PC-9 (cell line): ENCODE measurements around the gene WDR37.

Source experiments
- EZH2 ChIP-seq: fragments of 200-600 bp; sonication (generic); IDR thresholded peaks from 2 replicates; pipeline ENCODE4 v1.8.0; 2017; ENCODE audit warnings: antibody characterized with exemption, low read depth
- TF ChIP-seq, protein P1 (sequence below): fragments of 200-600 bp; sonication (generic); conservative IDR thresholded peaks from 2 replicates; pipeline ENCODE4 v1.6.1; 2017; ENCODE audit warnings: mixed run types, antibody characterized with exemption, mild to moderate bottlenecking, moderate library complexity

DNA sequence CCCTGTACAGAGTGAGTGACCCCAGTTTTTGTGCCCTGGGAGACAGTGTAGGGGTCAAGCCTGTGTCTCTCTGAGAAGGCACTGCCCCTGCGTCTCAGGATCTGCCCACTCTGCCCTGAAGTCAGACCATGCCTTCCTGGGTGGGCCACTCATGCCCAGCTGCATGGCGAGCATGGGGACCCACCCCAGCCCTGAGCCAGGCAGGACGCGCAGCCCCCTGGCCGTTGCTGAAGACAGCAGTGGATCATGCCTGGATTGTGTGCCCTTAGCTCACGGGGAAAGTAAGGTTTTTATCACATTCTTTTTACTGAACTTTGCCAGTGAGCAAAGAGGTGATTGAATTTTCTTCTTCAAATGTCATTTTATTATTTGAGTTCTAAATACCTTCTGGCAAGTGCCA is 66.2 kb downstream of the WDR37 start:
- TF ChIP-seq EZH2: no peak
- TF ChIP-seq, protein P1, sequence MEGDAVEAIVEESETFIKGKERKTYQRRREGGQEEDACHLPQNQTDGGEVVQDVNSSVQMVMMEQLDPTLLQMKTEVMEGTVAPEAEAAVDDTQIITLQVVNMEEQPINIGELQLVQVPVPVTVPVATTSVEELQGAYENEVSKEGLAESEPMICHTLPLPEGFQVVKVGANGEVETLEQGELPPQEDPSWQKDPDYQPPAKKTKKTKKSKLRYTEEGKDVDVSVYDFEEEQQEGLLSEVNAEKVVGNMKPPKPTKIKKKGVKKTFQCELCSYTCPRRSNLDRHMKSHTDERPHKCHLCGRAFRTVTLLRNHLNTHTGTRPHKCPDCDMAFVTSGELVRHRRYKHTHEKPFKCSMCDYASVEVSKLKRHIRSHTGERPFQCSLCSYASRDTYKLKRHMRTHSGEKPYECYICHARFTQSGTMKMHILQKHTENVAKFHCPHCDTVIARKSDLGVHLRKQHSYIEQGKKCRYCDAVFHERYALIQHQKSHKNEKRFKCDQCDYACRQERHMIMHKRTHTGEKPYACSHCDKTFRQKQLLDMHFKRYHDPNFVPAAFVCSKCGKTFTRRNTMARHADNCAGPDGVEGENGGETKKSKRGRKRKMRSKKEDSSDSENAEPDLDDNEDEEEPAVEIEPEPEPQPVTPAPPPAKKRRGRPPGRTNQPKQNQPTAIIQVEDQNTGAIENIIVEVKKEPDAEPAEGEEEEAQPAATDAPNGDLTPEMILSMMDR: no peak
